MM.1S (cell line): ENCODE results near the gene RPTOR.

Experiments used
- CTCF ChIP-seq: fragments of 300-600 bp; sonication (generic); IDR thresholded peaks from 2 replicates; pipeline ENCODE4 v1.5.1; 2016; ENCODE audit warnings: antibody characterized with exemption, low read length, mixed read lengths
- EZH2phosphoT487 ChIP-seq: fragments of 300-600 bp; sonication (generic); IDR thresholded peaks from 2 replicates; pipeline ENCODE4 v1.6.1; 2018; ENCODE audit warnings: antibody characterized with exemption, low read length

DNA sequence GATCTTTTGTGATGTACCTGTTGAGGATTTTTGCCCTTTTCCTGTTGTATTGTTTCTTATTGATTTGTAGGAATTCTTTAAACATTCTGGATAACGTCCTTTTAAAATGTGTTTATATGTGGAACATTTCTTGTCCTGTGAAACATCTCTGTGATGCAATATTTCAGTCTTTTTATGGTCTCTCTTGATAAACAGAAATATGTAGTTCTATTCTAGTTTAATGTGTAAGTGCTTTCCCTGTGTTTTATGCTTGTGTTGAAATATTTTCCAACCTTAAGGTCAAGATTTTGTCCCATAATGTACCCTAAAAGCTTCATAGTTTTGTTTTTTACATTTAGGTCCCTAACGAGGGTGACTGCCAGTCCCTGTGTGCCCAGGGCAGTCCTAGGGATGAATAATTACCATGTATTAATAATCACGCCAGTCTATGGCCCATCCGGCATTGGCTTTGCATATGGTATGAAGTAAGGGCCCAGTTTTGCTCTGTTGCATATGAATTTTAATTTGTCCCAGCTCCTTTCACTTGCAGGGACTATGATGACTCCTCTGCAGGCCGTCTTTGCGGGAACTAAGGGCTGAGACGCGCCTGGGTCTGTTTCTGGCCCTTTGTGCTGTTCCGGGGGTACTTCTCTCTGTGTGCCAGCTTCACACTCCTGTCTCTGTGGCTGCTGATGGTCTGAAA is 44.2 kb downstream of the RPTOR start:
- TF ChIP-seq CTCF (no peak), EZH2phosphoT487 (no peak)
